CD4-positive, alpha-beta T cell treated with Interleukin-6 at 100 ng/mL for 8 hours (primary cell): Measurements from ENCODE around the gene DIAPH3.
"Not testable (repeated sequence)": the region's sequence is repeated elsewhere in the genome, so short reads cannot be mapped to it uniquely, and the experiment has no call there.

Experiments used
- DNase-seq: peaks from one replicate; pipeline ENCODE4 v3.0.0-alpha.2; 2020; ENCODE audit warnings: mixed read lengths, low spot score

DIAPH3 gene

GRCh38 chr13:60099631-60100420 lies 63.9 kb downstream of the DIAPH3 start:
- DNase-seq = no peak

DNA sequence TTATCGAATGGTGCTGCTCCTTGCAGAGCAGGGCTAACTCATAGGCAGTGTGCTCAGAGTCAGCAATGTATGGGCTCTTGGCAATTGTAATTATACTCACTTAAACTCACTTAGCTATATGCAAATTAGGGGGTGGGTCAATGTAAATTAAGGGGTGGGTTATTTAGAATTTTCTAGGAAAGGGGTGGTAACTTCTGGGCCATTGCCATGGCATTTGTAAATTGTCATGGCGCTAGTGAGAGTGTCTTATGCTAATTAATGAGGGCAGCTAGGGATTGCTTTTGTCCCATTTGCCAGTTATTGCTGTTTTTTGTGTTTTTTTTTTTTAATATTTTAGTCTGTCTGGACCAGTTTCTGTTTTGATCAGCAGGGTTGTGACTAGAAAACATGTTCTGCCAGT lies 68.4 kb downstream of the DIAPH3 start:
- no peak for DNase-seq

GRCh38 chr13:60094385-60095088 lies 69.2 kb downstream of the DIAPH3 start:
- DNase-seq = no peak

GRCh38 chr13:60093425-60094019 lies 70.2 kb downstream of the DIAPH3 start:
- no peak for DNase-seq

- no peak for DNase-seq
Observed at GRCh38 chr13:60091573-60091972, 72.2 kb downstream of the DIAPH3 start.

DNA sequence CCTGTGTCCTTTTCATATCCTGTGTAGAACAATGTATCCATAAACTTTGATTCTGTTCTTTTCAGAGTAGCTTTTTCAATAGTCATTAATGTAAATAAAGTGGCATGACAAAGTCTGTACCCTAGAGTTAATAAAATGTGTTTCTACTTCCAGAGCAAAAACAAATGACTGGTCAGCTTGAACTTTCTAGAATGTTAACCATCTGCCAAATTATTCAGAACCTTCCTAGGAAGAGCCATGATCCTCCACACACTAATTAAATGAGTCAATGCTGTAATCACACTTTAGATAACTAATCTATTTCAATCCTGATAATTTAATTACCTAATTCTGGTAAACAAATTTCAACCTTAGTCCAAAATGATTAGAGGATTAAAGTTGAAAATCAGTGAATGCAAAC lies 73.2 kb downstream of the DIAPH3 start:
- no peak for DNase-seq

DNA sequence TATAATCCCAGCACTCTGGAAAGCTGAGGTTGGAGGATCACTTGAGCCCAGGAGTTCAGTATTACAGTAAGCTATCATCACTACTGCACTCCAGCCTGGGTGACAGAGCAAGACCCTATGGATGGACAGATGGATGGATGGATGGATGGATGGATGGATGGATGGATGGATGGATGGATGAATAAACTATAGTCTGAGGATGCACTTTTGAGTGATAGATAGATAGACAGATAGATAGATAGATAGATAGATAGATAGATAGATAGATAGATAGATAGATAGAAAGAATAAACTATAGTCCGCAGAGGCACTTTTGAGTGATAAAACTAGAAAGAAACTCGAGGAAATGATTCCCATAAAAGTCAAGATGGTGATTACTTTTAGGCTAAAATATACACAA lies 79.9 kb downstream of the DIAPH3 start:
- DNase-seq = not testable (repeated sequence)

- no peak for DNase-seq
Observed at GRCh38 chr13:60080850-60081249, 82.9 kb downstream of the DIAPH3 start.

DNA sequence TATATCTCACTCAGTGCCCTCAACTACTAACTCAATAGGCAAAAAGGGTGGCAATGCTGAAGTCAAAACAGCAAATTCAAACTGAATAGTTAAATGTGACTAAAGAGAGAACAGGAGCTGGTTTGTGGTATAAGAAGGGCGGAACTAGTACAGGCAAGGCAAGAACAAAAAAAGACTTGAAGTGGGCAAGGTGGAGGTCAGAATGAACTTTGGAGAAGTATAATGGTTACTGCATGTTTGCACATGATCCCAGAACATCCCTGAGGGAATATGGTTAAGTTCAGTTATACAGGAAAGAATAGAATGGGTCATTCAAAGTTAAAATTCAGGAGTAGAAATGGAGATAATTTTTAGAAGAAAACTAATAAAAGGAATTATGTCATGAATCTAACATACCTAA lies 85.5 kb downstream of the DIAPH3 start:
- no peak for DNase-seq

GRCh38 chr13:60075850-60076249 lies 87.9 kb downstream of the DIAPH3 start:
- DNase-seq = no peak

DNA sequence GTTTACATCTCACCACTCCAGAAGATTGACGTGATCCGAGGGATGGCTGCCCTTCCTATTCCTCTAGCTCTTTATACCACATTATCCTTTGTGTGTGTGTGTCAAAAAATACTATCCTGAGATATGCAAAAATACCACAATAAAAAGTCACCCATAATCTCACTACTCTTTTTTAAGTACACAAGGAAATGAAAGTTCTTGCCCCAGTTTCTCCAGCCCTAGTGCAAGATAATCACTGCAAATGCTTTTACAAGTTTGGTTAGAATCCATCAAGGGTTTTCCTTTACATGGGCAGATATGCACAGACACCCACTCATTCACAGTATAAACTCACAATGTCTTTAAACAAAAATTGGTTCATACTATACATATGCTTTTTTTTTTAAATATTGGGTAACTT lies 89.3 kb downstream of the DIAPH3 start:
- no peak for DNase-seq

- no peak for DNase-seq
Observed at GRCh38 chr13:60066226-60066625, 97.5 kb downstream of the DIAPH3 start.

DNA sequence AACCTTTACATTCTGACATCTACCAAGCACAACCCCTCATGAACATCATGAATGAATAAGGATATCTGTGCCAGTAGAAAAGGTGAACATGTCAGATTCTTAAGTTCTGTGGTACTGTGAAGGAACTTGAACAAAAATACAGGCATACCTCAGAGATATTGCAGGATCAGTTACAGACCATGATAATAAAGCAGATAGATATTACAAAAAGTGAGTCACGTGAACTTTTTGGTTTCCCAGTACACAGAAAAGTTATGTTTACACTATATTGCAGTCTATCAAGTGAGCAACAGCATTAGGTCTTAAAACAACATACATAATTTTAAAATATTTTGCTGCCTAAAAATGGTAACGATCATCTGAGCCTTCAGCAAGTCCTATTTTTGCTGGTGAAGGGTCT lies 101.2 kb downstream of the DIAPH3 start:
- DNase-seq = no peak

DNA sequence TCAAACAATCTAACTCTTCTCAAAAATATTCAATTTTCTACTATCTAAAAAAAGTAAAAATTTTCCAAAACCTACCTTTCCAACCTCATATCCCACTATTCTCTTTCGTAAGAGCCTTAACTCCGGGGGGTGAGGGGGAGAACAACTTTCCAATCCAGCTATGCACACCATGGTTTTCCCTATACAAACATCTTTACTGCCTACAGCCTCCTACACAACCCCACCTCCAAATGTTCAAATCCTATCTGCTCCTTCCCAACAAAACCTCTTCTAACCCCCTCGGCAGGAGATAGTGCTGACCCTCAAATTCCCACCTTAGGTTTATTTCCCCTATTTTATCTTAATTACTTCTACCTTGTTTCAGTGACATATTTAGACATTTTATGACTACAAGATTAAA lies 102.0 kb downstream of the DIAPH3 start:
- no peak for DNase-seq

DNA sequence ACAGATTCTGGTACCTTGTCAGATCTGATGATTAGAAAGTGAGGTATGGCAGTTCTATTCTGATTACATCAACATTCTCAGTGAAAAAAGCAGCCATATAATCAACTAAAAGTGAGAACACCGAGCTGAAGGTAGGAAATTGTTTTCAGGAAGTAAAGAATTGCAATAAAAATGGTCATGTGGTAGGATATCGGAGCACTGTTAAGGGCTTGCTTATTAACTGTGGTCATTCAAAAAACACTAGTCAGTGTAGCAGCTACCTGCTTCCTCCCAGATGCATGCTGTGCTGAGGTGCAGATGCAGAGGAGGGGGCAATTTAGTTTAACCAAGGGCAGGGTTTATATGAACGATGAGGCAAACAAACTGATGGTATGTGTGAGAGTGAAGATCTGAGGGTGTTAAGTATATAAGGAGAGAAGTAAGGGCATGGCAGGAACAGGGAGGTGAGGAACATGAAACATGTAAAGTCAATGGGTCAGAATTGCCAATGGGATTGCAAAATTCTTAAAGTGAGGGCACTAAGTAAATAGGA lies 111.9 kb downstream of the DIAPH3 start:
- DNase-seq = no peak

- not testable (repeated sequence) for DNase-seq
Observed at GRCh38 chr13:60048353-60048752, 115.4 kb downstream of the DIAPH3 start.

DNA sequence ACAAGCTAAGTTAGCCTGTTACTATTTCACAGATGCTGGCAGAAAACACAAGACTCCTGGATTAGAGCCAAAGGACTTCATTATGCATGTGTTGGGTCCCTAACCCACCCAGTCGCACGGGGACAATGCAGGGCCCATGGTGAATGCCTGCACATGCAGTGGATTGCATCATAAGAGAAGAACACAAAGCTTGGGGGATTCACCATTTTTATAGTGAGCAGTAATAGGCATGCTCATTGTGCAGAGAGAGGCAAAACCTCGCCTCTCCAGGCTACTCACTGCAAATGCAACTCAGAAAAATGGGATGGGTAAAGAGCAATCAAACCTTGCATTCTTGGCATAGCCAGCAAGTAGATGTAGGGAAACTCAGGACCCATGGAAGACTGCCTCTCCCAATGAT lies 115.8 kb downstream of the DIAPH3 start:
- no peak for DNase-seq

DNA sequence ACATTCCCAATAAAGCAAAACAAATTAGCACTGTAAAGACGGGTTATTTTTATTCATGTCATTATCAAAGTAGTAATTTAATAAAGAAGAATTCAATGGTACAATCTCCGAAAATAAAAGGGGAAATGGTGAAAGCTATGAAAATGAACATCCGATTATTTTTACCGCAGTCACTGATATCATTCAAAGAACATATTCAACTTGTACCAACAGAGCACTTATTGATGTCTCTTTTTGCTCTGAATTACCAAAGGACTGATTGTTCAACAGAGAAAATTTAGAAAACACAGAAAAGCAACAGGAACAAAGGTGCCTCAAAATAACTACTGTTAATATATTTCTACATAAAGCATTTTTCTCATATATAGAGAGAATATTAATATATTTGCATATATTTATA lies 119.4 kb downstream of the DIAPH3 start:
- no peak for DNase-seq

DNA sequence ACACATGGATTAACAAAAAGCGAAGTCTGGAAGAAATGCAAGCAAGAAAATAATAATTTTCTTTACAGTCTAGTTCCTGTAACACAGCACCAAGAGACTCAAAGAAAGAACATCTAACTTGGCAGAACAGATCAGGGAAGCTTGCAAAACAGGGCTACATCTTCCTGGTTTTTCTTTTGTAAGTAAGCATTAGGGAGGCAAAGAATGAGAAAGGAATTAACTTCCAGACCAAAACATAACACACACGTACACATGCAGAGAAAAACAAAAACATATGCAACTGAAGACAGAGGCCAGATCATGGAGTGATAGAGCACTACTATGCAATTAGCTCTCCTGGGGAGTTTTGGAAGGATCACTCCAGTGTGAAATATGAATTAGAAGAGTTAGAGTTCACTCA lies 120.5 kb downstream of the DIAPH3 start:
- DNase-seq = no peak

GRCh38 chr13:60040668-60041067 lies 123.1 kb downstream of the DIAPH3 start:
- not testable (repeated sequence) for DNase-seq

DNA sequence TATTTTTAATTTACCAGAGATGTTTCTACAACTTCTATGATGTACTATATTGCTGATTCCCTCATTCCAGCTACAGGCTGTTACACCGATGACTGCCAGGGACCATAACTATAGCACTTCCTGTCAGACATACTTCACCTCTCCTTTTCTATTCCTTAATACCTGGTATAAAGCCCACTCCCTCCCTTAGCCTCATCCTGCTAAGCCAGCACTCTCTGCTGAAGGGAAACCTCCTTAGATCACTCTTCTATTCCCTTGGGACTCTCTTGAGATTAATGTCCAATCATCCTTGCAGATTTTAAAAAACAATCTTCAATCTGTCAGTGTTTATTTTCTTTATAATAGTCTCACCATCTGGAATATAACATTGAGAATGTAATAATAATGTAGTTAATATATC lies 127.9 kb downstream of the DIAPH3 start:
- DNase-seq = no peak

DNA sequence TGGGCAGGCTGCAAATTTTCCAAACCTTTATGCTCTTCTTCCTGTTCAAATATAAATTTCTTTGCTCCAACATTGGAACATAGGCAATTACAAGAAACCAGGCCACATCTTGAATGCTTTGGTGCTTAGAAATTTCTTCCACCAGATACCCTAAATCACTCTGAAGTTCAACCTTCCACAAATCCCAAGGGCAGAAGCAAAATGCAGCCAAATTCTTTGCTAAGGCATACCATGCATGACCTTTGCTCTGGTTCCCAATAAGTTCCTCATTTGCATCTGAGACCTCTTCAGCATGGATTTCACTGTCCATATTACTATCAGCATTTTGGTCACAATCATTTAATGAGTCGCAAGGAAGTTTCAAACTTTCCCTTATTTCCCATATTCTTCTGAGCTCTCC lies 130.9 kb downstream of the DIAPH3 start:
- DNase-seq = no peak

DNA sequence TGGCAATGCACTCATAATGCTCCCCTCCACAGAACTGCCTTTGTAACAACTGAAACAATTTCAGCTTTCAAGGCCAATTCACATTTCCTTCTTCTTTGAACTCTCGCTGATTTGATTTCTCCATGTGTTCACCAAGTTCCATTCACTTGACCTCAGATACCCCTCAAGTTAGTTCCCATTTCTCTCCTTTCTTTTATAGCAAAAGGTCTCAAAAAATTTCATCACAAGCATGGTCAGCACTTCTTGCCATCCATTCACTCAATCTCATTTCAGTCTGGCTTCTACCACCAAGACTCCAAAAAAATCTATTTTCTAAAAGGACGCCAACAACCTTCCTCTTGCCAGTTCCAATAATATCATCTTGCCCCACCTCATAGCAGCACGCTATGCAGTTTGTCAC lies 135.7 kb downstream of the DIAPH3 start:
- DNase-seq = no peak
